SU-DHL-6 (cell line): ENCODE results near the gene DEDD.

ENCODE experiments used
- EZH2phosphoT487 ChIP-seq: fragments of 200-600 bp; sonication (generic), shearing (Covaris generic); conservative IDR thresholded peaks from 2 replicates; pipeline ENCODE4 v1.6.1; 2018; ENCODE audit warnings: mild to moderate bottlenecking, antibody characterized with exemption, low read length, moderate library complexity, mixed read lengths
- TF ChIP-seq, protein P1 (sequence below): fragments of 200-600 bp; sonication (generic); IDR thresholded peaks from one replicate; pipeline ENCODE4 v1.5.1; 2017; ENCODE audit warnings: antibody characterized with exemption, mild to moderate bottlenecking, low read length, moderate library complexity; ENCODE audit not compliant: insufficient read depth, poor library complexity, severe bottlenecking

DNA sequence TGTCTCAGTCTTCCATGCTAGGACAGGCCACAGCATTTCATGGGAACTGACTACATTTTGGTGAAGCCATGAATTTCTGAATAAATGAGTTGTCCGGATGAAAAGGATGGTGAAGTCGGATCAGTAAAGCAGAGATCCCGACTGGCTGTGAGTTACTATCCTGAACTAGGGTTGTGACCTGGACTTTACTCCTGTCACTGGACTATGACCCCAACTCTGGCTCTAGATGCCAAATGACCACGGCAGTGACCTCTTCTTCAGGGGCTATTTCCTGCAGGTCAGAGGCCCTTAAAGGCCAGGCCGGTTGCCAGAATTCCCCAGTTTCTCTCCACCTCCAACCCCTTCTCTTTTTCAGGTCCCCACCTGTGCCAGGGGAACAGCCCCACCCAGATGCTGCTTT is 41.4 kb downstream of the DEDD start:
- TF ChIP-seq, protein P1, sequence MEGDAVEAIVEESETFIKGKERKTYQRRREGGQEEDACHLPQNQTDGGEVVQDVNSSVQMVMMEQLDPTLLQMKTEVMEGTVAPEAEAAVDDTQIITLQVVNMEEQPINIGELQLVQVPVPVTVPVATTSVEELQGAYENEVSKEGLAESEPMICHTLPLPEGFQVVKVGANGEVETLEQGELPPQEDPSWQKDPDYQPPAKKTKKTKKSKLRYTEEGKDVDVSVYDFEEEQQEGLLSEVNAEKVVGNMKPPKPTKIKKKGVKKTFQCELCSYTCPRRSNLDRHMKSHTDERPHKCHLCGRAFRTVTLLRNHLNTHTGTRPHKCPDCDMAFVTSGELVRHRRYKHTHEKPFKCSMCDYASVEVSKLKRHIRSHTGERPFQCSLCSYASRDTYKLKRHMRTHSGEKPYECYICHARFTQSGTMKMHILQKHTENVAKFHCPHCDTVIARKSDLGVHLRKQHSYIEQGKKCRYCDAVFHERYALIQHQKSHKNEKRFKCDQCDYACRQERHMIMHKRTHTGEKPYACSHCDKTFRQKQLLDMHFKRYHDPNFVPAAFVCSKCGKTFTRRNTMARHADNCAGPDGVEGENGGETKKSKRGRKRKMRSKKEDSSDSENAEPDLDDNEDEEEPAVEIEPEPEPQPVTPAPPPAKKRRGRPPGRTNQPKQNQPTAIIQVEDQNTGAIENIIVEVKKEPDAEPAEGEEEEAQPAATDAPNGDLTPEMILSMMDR, result no peak
- no peak for TF ChIP-seq EZH2phosphoT487
